ENCODE measurements around the gene GABBR1.

Gene GABBR1

DNA sequence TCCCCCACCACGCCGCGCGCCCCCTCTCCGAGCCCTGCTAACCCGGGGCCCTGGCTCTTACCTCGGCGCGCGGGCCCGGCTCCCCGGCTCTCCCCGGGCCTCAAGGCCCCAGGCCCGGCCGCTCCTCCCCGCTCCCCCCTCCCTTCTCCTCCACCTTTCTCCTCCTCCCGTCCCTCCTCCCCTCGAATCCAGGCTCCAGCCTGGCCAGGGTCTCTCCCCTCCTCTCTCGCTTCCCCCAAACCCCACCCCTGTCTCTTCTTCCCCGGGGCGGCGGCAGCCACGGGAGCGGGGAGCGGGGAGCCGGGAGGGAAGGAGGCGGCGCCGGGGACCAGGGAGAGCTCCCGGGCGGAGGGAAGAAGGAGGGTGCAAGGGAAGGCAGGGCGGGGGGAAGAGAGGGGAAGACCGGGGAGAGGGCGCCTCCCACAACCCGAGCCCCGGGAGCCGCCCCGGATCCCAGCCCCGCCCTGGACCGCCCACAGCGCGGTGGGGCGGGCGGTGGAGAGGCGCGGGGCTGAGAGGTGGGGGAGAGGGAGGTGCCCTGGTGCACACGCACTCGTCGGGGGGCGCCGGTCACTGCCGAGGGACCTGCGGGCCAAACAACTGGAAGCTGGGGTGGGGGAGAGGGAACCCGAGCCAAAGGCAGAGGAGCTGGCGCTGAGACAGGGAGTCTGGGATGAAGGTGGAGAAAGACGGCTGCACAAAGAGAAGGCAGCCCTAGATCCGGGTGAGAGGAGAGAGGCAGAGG, at the start of gene GABBR1:
Gene GABBR1, minus strand, starts transcription at position 395 of the 745 bp plus-strand sequence. CDS start 798 bp downstream, outside the sequence.
- no peaks in the 10 kb centered on the region for H3K27me3 ChIP-seq (replicated peaks)
- in situ Hi-C loops (cut with HindIII; ENCODE audit: low pct_ligation_motif_present, low sequenced_read_pairs) = no loop called here
- peak; percentile 83 for DNase-seq
- TF ChIP-seq, protein P1, sequence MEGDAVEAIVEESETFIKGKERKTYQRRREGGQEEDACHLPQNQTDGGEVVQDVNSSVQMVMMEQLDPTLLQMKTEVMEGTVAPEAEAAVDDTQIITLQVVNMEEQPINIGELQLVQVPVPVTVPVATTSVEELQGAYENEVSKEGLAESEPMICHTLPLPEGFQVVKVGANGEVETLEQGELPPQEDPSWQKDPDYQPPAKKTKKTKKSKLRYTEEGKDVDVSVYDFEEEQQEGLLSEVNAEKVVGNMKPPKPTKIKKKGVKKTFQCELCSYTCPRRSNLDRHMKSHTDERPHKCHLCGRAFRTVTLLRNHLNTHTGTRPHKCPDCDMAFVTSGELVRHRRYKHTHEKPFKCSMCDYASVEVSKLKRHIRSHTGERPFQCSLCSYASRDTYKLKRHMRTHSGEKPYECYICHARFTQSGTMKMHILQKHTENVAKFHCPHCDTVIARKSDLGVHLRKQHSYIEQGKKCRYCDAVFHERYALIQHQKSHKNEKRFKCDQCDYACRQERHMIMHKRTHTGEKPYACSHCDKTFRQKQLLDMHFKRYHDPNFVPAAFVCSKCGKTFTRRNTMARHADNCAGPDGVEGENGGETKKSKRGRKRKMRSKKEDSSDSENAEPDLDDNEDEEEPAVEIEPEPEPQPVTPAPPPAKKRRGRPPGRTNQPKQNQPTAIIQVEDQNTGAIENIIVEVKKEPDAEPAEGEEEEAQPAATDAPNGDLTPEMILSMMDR (IDR thresholded peaks at IDR 0.05; ENCODE audit: low read depth, low read length, missing control alignments) = no peak
- peak within 1 kb of the TSS; percentile 71 for H3K4me3 ChIP-seq (ENCODE audit: low read depth, low read length)
- no peaks in the 10 kb centered on the region for H3K36me3 ChIP-seq (replicated peaks)
- peak within 1 kb of the TSS; percentile 16 for H3K27ac ChIP-seq

DNA sequence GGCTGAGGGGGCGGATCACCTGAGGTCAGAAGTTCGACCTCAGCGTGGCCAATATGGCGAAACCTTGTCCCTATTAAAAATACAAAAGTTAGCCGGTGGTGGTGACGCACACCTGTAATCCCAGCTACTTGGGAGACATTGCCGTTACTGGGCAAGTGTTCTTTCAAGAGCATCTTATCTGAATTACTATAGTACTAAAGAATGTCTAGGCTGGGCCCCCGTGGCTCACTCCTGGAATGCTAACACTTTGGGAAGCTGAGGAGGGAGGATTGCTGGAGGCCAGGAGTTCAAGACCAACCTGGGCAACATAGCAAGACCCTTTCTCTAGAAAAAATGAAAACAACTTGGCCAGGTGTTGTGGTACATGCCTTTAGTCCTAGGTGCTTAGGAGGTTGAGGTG, 48.8 kb upstream of the GABBR1 start:
- in situ Hi-C loops (cut with HindIII; ENCODE audit: low pct_ligation_motif_present, low sequenced_read_pairs) = no loop called here
- no peak overlapping the region for H3K4me3 ChIP-seq (ENCODE audit: low read depth, low read length)
- H3K27ac ChIP-seq = no peak overlapping the region
- DNase-seq = no peak
- no peaks in the 10 kb centered on the region for H3K36me3 ChIP-seq (replicated peaks)
- no peaks in the 10 kb centered on the region for H3K27me3 ChIP-seq (replicated peaks)
- TF ChIP-seq, protein P1 (IDR thresholded peaks at IDR 0.05; ENCODE audit: low read depth, low read length, missing control alignments) = no peak

DNA sequence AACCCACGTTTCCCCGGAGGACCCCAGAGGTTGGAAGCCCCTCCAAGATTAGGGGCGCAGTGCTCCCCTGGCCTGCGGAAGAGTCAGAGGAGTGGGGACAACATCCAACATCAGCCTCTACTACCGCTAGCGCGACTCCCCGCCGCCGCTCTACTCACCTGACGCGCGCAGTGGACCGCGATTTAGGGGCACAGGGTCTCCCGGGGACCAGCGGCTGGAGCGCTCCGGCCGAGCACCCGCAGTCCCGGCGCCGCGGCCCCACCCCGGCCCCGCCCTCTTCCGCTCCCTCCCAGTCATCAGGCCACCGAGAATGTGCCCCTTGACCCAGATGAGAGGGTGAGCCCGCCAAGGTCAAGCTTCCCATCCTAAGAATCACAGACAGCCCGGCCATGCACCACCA, 47.9 kb upstream of the GABBR1 start, which contains the start of gene ZFP57:
Gene ZFP57, minus strand, starts transcription at position 249 of the 400 bp plus-strand sequence. CDS start 4,149 bp downstream, outside the sequence.
- Histone ChIP-seq H3K27ac (no peak within 1 kb of the TSS), H3K36me3 (replicated peaks) (no peaks in the 10 kb centered on the region), H3K4me3 (ENCODE audit: low read depth, low read length) (peak within 1 kb of the TSS; percentile 17), H3K27me3 (replicated peaks) (no peaks in the 10 kb centered on the region)
- in situ Hi-C loops (cut with HindIII; ENCODE audit: low pct_ligation_motif_present, low sequenced_read_pairs) = no loop called here
- TF ChIP-seq, protein P1 (IDR thresholded peaks at IDR 0.05; ENCODE audit: low read depth, low read length, missing control alignments) = no peak
- no peak for DNase-seq

DNA sequence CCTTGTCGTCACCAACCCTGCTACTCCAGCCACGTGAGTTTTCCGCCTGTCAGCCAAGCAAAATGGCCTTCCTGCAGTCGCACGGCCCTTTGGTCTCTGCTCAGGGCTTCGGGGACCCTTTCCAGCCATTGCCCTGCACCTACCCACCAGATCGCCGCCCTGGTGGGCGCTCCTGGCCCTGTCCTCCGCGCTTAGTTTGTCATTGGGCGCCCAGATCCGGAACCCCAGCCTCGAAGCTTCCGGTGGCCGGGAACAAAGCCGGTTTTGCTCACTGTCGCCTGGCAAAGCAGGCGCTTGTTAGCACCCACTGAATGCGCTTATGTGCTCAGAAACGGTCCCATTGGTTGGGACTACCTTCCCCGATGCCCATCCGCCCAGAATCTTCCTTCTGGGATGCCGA, 47.4 kb upstream of the GABBR1 start:
- H3K36me3 ChIP-seq (replicated peaks) = no peaks in the 10 kb centered on the region
- no peak overlapping the region for H3K4me3 ChIP-seq (ENCODE audit: low read depth, low read length)
- DNase-seq = no peak
- no peak overlapping the region for H3K27ac ChIP-seq
- no peaks in the 10 kb centered on the region for H3K27me3 ChIP-seq (replicated peaks)
- in situ Hi-C loops (cut with HindIII; ENCODE audit: low pct_ligation_motif_present, low sequenced_read_pairs) = no loop called here
- TF ChIP-seq, protein P1 (IDR thresholded peaks at IDR 0.05; ENCODE audit: low read depth, low read length, missing control alignments) = no peak

DNA sequence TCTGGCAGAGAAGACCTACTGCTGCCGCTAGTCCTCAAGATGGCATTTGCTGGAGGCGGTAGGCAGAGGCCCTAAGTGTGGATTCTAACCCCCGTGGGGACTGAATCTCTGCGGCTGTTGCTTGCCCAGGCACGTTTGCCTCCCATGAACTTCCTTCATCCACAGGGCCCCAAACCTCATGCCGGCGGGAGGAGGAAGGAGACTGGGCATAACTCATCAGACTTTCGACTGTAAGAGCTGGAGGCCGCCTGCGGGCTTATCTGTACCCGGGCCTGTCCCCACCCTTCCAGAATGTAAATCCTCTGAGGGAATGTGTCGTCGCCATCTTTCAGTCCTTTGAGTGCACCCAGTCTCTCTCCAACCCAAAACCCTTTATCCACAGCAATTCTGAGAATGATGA, 47.0 kb upstream of the GABBR1 start:
- no peak for DNase-seq
- TF ChIP-seq, protein P1 (IDR thresholded peaks at IDR 0.05; ENCODE audit: low read depth, low read length, missing control alignments) = no peak
- Histone ChIP-seq H3K27me3 (replicated peaks) (no peaks in the 10 kb centered on the region), H3K4me3 (ENCODE audit: low read depth, low read length) (no peak overlapping the region), H3K36me3 (replicated peaks) (no peaks in the 10 kb centered on the region), H3K27ac (no peak overlapping the region)
- in situ Hi-C loops (cut with HindIII; ENCODE audit: low pct_ligation_motif_present, low sequenced_read_pairs) = no loop called here
